ENCODE data around the gene RBBP7.

The RBBP7 gene

DNA sequence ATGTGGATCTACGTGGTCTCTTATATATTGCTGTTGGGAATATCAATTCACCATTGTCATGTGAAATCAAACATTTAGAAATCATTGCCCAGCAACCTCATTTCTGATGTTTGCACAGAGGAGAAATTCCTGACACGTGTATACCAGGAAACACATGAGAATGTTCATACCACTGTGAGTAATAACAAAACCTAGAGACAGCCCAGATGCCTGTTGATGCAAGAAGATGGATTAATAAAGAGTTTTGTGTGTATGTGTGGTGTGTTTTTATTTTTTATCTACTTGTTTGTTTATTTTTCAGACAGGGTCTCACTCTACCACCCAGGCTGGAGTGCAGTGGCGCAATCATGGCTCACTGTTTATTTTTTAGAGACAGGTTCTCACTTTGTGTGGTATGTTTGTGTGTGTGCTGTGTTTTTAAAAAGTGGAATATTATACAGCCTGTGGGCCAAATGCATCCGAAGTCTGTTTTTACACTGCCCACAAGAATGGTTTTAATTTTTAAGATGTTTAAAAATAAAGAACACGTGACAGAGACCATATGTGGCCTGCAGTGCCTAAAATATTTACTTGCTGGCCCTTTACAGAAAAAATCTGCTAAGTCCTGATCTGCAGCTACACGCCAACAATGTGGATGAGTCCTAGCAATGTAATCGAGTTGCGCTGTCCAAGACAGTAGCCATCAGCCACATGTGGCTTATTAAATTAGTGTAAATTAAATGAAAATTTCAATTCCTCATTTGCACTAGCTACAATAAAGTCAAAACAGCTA lies 44.7 kb downstream of the RBBP7 start:
- DNase-seq (ENCODE audit: low read depth), result no peak

DNA sequence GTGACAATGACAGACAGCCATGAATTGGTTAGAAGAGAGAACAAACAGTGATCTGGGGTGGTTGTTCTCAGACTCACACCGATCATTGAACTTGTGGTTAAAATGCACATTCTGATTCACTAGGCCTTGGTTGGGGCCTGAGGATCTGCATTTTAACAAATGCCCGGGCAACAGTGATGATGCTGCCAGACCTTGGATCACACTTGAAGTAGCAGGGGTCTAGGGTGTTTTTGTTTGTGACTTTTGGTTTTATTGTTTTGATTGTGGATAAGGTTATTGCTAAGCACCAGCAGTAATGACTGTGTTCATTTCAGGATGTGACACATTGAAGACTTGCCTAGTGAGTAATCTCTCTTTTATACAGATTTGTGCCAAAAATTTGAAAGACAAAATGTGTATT lies 47.4 kb downstream of the RBBP7 start:
- DNase-seq (ENCODE audit: low read depth), result no peak

DNA sequence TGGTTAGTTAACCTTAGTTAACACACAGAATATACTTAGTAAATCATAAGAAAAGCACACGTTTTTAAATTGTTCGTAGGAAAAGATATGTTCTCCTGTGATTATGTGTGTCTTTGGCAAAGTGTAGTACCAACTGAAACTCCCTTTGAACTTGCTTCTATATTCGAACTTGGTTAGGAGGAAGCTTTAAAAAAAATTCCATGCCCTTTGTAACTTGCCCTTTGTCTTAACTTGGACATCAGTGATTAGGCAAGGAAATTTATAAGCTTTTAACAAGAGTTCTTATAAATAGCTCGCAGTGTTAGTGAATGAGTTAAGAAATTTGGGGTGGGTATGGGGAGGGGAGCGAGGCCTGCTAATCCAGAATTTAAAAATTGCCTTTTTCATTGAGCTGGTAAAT lies 50.5 kb downstream of the RBBP7 start:
- DNase-seq (ENCODE audit: low read depth), result no peak

DNA sequence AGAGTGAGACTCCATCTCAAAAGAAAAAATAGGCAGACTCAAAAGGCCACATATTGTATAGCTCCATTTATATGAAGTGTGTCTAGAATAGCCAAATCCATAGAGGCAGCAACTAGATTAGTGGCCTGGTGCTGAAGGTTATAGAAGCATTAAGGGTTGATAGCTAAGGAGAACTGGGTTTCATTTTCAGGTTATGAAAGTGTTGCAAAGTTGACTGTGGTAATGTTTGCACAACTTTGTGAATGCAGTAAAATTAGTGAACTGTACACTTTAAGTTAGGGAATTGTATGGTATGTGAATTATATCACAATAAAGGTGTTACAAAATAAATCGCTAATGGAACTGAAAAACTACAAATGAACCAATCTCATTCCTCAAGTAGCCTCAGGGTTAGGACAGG lies 55.6 kb downstream of the RBBP7 start:
- DNase-seq (ENCODE audit: low read depth), result no peak

DNA sequence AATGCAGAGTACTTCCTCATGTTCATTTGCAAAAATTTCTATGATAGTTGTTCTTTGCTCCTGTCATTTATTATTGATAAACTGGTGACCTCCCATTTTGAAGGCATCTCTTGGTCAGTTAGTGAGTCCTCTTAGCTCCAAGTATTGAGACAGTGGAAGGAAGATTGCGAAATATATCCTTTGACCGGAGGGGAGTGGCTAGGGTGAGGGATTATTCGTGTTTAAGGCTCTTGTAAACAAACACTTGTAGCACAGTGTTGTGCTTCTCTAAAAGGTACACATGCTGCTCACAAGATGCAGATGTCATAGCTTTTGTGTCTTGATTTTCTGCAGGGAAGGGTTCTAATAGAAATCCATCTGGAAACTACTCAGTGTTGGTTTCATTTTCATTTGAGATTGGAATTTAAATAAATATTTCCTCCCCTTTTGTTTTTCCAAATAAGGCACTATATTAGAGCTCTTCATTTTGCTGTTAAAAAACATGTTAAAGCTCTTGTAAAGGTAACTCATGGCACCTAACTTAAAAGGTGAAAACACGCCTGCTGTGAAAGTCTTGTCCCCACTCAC lies 62.1 kb downstream of the RBBP7 start:
- peak; percentile 51 for DNase-seq (ENCODE audit: low read depth)

DNA sequence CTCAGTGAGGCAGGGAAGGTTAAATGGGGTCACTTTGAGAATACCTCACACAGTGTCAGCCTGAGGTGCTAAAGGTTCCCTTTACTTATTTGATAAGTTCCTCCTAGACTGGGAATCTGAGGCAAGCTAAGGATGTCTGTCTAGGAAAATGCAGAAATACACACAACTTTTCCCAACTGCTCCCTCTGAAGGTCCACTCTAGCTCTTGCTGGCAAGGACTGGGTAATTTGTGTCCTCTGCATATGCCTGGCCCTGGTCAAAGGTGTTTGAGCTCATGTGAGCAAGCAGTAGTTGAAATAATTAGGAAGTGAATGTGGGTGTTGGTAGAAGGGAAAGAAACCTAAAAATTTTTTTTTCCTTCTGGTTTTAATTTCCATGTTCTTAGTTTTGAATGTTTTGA lies 62.6 kb downstream of the RBBP7 start:
- DNase-seq (ENCODE audit: low read depth), result no peak

DNA sequence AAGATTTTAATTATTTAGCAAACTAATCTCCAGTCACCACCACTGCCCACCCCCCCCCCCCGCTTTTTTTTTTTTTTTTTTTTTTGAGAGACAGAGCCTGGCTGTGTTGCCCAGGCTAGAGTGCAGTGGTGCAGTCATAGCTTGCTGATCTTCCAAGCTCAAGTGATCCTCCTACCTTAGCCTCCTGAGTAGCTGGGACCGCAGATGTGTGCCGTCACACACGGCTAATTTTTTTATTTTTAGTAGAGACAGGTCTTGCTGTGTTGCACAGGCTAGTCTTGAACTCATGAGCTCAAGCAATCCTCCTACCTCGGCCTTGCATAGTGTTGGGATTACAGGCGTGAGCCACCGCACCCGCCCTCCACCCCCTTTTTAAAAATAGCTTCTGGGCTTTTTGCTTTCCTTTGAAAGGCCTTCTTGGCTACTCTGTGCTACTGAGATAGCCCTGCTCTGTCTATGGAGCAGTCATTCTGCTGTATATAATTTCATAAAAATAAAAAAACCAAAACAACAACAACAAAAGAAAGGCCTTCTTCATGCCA lies 65.2 kb downstream of the RBBP7 start:
- DNase-seq (ENCODE audit: low read depth), result no peak

DNA sequence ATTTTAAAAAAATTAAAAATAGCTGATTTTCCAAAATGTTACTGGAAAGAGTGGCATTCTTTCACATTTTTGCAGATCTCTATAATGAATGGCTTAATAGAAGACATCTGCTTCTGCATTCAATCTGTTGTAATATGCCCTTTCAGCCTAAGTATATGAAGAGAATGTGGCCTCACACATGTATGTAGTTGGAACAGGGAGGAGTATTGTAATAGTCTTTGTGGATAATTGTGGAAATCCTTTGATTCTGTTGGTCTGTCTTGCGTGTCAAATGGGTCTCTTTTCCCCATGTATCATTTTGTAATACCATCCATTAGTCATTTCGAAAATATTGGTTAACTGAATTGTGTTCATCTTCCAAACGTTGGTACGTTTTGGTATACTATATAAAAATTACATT lies 72.3 kb downstream of the RBBP7 start:
- DNase-seq (ENCODE audit: low read depth), result no peak

DNA sequence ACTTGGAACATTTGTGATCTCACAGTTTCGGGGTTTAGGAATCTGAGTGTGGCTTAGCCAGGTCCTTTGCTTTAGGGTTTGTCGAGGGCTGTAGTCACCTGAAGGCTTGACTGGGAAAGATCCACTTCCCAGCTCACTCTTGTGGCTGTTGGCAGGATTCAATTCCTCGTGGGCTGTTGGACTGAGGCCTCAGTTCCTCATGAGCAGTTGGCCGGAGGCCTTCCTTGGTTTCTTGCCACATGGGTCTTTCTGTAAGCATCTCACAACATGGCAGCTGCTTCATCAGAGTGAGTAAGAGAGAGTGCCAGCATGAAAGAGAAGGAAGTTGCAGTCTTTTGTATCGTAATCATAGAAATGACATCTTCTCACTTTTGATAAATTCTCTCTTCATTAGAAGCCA lies 72.8 kb downstream of the RBBP7 start:
- DNase-seq (ENCODE audit: low read depth), result peak; percentile 43

DNA sequence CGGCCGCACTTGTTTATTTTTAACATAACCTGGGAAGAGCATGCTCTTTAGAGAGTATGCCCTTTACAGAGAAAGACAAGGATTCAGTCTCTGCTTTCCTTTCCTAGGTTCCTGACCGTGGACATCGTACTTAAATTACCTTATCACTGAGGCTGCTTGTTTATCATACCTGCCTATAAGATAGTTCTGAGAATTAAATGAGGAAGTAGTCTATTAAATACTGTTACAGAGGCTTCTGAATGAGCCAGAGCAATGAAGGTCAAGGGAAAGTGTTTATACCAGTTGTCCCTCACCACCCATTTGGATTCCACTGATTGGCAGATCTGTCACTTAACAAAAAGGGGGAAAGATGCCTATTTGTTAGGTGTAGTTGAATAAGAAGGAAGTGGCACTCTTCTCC lies 73.9 kb downstream of the RBBP7 start:
- DNase-seq (ENCODE audit: low read depth), result no peak
